MG63 (cell line): ENCODE results near the gene GNAI3. TPM values are rescaled to one million over a fixed set of nuclear protein-coding genes. Genes with fewer than 3 reads are reported as not detected.

ENCODE experiments used
- DNase-seq: peaks from one replicate; pipeline ENCODE4 v3.0.0-alpha.2; 2020
- H3K27me3 ChIP-seq: fragments of 250-450 bp; sonication (Bioruptor Pico); 2 replicates; pipeline ENCODE4 v1.5.1; 2020; ENCODE audit warnings: mild to moderate bottlenecking, moderate library complexity
- H3K36me3 ChIP-seq: fragments of 250-450 bp; sonication (Bioruptor Pico); 2 replicates; pipeline ENCODE4 v1.5.1; 2020; ENCODE audit warnings: mild to moderate bottlenecking, moderate library complexity
- H3K4me3 ChIP-seq: fragments of 250-450 bp; sonication (Bioruptor Pico); 2 replicates; pipeline ENCODE4 v1.5.1; 2020; ENCODE audit warnings: mild to moderate bottlenecking, moderate library complexity
- H3K9me3 ChIP-seq: fragments of 250-450 bp; sonication (Bioruptor Pico); 2 replicates; pipeline ENCODE4 v1.5.1; 2020; ENCODE audit warnings: mild to moderate bottlenecking, moderate library complexity
- total RNA-seq: library from RNA; depleted of rRNA; stranded (reverse); fragments of >200 nt; shearing (Covaris generic); gene quantifications from 2 replicates; pipeline ENCODE4 v1.2.3, GENCODE V29; 2014; ENCODE audit warnings: low replicate concordance

Gene GNAI3
- total RNA-seq, 1 experiment from 2014 or later, result 17.0 TPM

DNA sequence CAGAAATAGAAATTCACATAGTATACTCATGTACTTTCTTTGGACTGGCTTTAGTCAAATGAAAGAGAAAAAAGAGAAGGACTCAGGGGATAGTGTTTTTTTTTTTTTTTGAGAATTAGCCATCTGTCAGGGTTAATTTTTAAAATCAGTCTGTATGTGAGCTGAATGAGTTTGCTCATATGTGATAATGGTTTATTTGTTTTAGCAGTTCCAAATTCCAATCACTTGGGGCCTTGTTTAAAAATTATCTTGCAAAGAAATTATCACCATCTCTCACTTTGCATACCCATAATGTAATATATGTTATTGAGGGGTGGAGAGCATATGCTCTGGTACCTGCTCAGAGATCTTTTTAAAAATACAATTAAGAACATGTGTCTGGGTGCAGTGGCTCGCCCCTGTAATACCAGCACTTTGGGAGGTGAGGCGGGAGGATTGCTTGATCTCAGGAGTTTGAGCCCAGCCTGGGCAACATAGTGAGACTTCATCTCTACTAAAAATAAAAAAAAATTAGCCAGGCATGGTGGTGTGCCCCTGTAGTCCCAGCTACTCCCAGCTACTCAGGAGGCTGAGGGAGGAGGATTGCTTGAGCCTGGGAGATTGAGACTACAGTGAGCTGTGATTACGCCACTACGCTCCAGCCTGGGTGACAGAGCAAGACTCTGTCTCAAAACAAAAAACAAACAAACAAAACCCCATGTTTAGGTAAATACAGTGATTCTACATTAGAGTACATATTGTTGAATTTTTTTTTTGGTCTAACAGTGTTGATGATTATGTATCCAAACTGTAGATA lies 19.7 kb downstream of the GNAI3 start:
- H3K9me3 ChIP-seq, result no peaks in the 10 kb centered on the region
- H3K27me3 ChIP-seq, result no peaks in the 10 kb centered on the region
- H3K36me3 ChIP-seq, result peaks cover 3% of the 10 kb centered on the region
- H3K4me3 ChIP-seq, result no peak overlapping the region
- DNase-seq, result no peak

DNA sequence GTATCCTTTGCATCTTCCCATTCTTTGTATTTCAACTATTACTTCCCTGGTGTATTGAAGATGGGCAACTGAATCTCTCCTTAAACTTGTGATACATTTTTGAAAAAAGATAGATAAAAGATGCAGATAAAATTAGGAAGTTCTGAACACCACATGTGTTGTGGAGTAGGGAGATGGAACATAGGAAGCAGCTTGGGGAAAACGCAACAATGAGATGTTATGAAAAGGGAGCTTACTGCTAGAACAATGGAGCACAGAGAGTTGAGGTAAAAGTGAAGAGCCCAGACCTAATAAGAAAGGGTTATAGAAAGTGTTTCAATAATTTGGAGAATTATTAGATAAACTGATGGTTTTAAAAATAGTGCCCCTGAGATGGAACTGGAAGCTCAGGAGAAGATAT lies 20.9 kb downstream of the GNAI3 start:
- Histone ChIP-seq H3K4me3 (no peak overlapping the region), H3K36me3 (peaks cover 11% of the 10 kb centered on the region), H3K27me3 (no peaks in the 10 kb centered on the region), H3K9me3 (no peaks in the 10 kb centered on the region)
- DNase-seq, result no peak

DNA sequence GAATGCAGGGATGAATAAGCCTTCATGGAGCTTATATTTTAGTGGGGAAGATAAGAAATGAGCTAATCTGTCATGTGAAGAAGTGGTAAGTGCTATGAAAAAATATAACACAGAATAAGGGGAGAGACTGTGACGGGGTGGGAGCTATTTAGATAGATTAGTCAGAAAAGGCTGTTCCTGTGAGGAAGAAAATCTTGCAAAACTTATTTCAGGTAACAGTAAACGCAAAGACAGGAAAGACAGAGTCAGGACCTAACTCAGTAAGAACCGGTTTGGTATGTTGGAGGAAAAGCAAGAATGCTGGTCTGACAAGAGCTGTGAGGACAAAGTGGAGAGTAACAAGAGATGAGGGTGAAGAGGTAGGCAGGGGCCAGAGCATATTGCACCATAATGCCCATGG lies 22.0 kb downstream of the GNAI3 start:
- Histone ChIP-seq H3K36me3 (peaks cover 20% of the 10 kb centered on the region), H3K9me3 (no peaks in the 10 kb centered on the region), H3K4me3 (no peak overlapping the region), H3K27me3 (no peaks in the 10 kb centered on the region)
- no peak for DNase-seq

DNA sequence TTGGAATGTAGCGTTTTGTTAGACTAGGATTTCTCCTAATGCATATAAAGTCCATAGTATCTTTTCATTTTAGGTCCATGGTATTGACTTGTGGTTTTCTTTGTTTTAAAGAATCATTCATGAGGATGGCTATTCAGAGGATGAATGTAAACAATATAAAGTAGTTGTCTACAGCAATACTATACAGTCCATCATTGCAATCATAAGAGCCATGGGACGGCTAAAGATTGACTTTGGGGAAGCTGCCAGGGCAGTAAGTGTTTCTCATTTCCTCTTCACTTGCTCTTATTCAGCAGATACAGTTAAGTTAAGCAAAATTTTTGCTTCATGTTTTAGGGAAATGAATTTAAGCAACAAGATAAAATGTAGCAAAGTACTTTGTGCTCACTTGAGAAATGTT lies 25.4 kb downstream of the GNAI3 start:
- no peak overlapping the region for H3K4me3 ChIP-seq
- no peak for DNase-seq
- H3K27me3 ChIP-seq, result no peaks in the 10 kb centered on the region
- H3K36me3 ChIP-seq, result peaks cover 34% of the 10 kb centered on the region
- H3K9me3 ChIP-seq, result no peaks in the 10 kb centered on the region

DNA sequence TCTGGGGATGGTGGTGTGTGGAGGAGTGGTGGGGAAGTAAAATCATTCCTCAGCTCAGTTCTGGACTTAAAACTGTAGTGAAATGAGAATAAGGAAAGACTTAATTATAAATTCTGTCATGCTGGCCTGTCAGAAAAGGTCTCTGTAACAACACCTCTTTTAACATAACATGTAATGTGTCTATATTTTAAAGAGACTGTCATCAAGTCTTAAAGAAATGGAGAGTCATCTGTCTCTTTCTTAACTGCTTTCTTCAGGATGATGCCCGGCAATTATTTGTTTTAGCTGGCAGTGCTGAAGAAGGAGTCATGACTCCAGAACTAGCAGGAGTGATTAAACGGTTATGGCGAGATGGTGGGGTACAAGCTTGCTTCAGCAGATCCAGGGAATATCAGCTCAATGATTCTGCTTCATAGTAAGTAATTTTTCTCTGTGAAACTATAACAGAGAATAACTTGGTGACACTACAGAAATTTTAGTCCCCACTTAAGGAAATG lies 30.6 kb downstream of the GNAI3 start:
- DNase-seq, result peak; percentile 82
- H3K27me3 ChIP-seq, result no peaks in the 10 kb centered on the region
- H3K36me3 ChIP-seq, result peaks cover 62% of the 10 kb centered on the region
- no peaks in the 10 kb centered on the region for H3K9me3 ChIP-seq
- no peak overlapping the region for H3K4me3 ChIP-seq

DNA sequence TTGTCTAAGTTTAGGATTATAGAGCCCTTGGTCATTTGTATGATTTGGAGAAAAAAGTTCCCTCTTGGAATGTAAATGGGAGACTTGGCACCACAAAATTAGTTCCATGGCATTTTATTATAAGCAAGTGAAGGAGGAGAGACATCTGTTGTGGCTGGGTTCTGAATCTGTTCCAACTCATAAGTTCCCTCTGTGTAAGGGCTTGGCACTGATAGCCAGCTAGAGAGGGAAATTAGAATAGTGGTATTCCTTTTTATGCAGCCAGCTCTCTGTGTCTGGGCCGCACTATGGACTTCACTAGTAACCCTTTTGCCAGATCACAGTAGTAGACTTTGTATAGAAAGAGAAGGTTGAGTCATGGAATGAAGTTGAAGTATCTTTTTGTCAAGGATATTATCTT lies 31.1 kb downstream of the GNAI3 start:
- Histone ChIP-seq H3K27me3 (no peaks in the 10 kb centered on the region), H3K4me3 (no peak overlapping the region), H3K9me3 (no peaks in the 10 kb centered on the region), H3K36me3 (peaks cover 64% of the 10 kb centered on the region)
- peak; percentile 83 for DNase-seq

DNA sequence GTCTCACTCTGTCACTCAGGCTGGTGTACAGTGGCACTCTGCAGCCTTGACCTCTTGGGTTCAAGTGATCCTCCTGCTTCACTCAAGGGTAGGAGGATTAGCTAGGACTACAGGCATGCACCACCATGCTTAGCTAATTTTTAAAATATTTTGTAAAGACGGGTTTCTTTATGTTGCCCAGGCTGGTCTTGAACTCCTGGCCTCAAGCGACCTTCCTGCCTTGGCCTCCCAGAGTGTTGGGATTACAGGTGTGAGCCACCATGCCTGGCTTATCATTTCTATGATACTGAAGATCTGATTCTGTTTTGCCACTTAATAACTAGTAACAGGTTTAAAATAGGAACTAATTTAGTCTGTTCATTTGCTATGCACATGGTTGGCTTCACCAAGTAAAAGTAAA lies 33.6 kb downstream of the GNAI3 start:
- Histone ChIP-seq H3K4me3 (no peak overlapping the region), H3K36me3 (peaks cover 73% of the 10 kb centered on the region), H3K27me3 (no peaks in the 10 kb centered on the region), H3K9me3 (no peaks in the 10 kb centered on the region)
- DNase-seq, result no peak

DNA sequence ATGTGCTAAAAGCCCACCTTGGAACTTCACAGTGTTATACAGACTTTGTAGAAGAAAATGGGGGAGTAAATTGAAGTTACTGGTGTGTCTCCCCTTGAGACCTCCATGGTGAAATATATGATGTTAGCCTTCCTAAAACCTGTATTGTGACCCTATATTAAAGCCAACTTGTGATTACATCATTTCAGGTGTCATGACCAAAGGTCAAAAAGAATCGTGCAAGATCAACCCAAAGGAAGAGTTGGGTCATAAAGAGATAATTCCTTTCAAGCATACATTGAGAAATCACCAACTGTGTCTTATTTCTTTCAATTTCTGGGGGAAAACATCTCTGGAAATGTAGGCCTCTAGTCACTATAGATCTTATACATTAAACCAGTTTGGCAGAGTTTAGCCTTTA lies 36.4 kb downstream of the GNAI3 start:
- Histone ChIP-seq H3K4me3 (no peak overlapping the region), H3K36me3 (peaks cover 91% of the 10 kb centered on the region), H3K9me3 (no peaks in the 10 kb centered on the region), H3K27me3 (no peaks in the 10 kb centered on the region)
- no peak for DNase-seq

DNA sequence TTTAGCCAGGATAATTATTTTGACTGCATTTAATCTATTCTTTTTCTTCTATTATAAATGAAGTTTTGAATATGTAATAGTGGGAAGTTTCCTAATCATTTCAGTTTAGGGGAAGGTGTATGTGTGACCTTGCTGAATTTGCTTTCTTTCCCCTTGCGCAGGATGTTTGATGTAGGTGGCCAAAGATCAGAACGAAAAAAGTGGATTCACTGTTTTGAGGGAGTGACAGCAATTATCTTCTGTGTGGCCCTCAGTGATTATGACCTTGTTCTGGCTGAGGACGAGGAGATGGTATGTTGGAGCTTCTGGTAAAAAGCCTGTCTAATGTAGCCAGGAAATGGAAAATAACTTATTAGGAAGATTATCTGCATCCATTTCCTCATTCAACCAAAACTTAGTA lies 37.6 kb downstream of the GNAI3 start:
- Histone ChIP-seq H3K9me3 (no peaks in the 10 kb centered on the region), H3K36me3 (peaks cover 89% of the 10 kb centered on the region), H3K27me3 (no peaks in the 10 kb centered on the region), H3K4me3 (no peak overlapping the region)
- no peak for DNase-seq

DNA sequence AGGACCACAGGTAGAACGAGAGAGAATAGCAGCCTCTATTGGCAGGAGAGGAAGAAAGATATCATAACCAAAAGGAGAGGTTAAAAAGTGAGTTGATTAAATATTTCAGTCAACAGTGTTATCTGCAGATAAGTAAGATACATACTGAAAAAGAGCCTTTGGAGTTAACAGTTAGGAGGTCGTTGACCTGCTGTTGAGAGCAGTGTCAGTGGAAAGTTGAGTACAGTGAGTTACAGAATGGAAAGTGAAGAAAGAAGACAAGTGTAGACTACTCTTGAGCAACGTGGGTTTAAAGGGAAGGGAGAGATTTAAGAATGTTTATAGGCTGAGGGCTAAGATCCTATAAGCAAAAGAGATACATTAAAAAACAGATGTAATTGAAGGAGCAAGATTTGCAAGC lies 40.8 kb downstream of the GNAI3 start:
- Histone ChIP-seq H3K36me3 (peaks cover 96% of the 10 kb centered on the region), H3K27me3 (no peaks in the 10 kb centered on the region), H3K9me3 (no peaks in the 10 kb centered on the region), H3K4me3 (no peak overlapping the region)
- DNase-seq, result no peak

DNA sequence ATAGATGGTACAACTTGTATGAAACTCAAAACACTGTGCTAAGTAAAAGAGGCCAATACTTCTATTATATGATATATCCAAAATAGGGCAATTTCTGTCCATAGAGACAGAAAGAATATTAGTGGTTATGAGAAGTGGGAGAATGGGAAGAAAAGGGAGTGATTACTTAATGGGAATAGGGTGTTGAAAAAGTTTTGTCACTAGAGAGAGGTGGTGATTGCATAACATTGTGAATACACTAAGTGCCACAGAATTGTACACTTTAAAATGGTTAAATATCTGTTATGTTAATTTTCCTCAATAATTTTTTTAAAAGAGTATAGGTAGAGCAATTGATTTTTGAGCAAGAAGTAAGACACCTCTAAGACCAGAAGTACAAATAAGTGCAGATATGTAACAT lies 41.3 kb downstream of the GNAI3 start:
- Histone ChIP-seq H3K9me3 (no peaks in the 10 kb centered on the region), H3K27me3 (no peaks in the 10 kb centered on the region), H3K4me3 (no peak overlapping the region), H3K36me3 (peaks cover 93% of the 10 kb centered on the region)
- DNase-seq, result no peak

DNA sequence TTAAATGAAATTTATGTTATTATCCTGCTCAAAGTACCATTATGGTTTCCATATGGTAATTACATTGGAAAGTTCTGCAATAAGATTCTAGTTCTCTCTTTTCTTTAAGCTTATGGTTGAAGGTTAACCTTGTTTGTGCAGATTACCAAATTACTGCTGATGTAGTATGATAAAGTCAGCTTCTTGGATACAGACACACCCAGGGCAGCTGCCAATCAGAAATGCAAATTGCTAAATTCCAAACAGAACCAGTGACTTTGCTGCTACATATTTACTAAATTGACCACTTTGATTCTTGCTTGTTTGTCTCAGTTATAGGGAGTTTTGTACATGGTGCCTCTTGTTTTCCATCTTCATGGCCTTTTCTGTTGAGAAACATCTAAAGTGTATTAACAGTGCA lies 44.5 kb downstream of the GNAI3 start:
- no peak for DNase-seq
- no peaks in the 10 kb centered on the region for H3K9me3 ChIP-seq
- H3K4me3 ChIP-seq, result no peak overlapping the region
- no peaks in the 10 kb centered on the region for H3K27me3 ChIP-seq
- H3K36me3 ChIP-seq, result peaks cover 94% of the 10 kb centered on the region

DNA sequence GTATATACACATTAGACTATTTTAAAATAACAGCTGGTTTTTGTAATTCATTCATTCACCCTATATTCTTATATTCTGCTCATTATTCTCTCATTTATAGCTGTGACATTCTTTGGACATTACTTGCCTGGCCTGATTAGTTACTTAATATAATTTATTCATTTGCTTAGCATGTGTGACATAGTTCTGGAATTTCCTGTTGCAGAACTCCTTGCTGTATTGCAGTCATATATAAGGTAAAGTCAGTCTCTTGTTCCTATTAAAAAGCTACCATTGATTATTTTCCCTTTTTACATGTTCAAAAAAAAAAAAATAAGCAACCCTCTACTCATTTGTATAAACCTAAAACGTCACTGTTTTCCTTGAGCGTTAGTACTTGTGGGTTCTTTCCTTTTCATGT lies 47.1 kb downstream of the GNAI3 start:
- no peak for DNase-seq
- H3K4me3 ChIP-seq, result no peak overlapping the region
- H3K9me3 ChIP-seq, result no peaks in the 10 kb centered on the region
- H3K27me3 ChIP-seq, result no peaks in the 10 kb centered on the region
- peaks cover 86% of the 10 kb centered on the region for H3K36me3 ChIP-seq

DNA sequence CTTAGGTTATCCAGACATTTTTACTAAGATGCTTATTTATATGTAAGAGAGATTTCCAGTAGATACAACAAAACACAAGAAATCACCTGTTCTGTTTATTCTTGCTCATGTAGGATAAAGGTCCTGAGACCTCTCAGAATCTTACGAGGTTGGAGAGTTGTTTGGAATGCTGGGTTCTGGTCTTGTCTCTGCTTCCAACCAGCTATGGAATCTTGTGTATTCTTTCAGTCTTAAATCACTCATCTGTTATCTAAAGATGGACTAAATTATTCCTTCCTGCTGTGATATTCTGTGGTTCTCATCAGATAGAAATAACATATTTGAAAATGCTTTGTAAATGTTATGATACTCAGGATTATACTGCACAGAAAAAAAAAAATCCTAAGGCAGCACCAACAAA lies 49.7 kb downstream of the GNAI3 start:
- no peak for DNase-seq
- H3K4me3 ChIP-seq, result no peak overlapping the region
- peaks cover 71% of the 10 kb centered on the region for H3K36me3 ChIP-seq
- no peaks in the 10 kb centered on the region for H3K27me3 ChIP-seq
- no peaks in the 10 kb centered on the region for H3K9me3 ChIP-seq

DNA sequence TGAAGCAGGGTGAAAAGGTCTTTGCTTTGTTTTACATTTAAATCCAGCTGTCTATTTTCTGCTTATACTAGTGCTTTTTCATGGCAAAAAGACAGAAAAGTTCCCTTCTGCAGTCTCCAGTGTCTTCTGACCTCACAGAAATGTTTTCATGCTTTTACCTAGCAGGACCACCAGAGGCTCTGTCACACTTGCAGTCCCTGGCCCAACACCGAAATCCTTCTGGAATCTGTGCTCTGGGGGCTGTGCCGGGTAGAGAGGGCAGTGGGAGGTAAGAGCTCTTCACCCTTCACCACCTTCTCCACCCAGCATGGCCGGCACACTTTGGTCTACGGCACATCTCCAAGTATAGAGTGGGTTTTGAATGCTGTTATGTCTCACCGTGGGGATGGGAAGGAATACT lies 50.2 kb downstream of the GNAI3 start:
- Histone ChIP-seq H3K4me3 (no peak overlapping the region), H3K36me3 (peaks cover 71% of the 10 kb centered on the region), H3K9me3 (no peaks in the 10 kb centered on the region), H3K27me3 (no peaks in the 10 kb centered on the region)
- no peak for DNase-seq

DNA sequence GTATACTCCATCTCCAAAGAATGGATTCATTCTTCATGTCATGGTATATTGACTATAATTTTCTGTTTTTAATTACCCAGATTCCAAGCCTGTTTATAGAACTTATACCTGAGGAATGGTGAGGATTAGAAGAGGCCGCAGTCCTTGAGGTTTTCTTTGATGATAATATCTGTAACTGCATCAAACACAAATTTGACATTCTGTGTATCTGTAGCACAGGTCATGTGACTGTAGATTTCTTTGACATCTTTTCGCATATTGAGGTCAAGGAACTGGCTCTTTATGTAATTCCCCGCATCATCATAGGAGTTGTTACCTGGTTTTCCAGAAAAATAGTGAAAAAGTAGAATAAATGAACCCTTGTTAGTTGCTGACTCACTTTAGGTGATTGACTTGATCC lies 54.8 kb downstream of the GNAI3 start:
- H3K27me3 ChIP-seq, result no peaks in the 10 kb centered on the region
- DNase-seq, result no peak
- peaks cover 55% of the 10 kb centered on the region for H3K36me3 ChIP-seq
- H3K4me3 ChIP-seq, result no peak overlapping the region
- no peaks in the 10 kb centered on the region for H3K9me3 ChIP-seq

DNA sequence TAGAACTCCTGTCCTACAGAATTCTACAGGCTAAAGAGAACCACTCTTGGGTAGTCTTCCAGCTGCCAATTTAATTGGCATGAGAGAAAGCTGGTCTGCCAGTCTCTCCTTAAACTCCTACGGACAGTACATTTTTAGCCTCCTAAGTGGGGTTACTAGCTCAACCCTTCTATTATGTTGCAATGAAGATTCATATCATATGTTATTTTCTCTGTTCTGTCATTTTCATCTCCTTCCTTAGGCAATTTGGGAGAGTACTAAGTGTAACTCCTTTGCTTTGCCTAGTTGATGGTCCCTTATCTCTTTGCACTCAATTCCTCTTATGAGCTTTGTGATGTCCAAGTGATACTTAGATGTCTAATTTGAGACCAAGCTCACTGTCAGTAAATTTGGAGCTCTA lies 57.0 kb downstream of the GNAI3 start:
- Histone ChIP-seq H3K27me3 (no peaks in the 10 kb centered on the region), H3K36me3 (peaks cover 44% of the 10 kb centered on the region), H3K4me3 (no peak overlapping the region), H3K9me3 (no peaks in the 10 kb centered on the region)
- no peak for DNase-seq

DNA sequence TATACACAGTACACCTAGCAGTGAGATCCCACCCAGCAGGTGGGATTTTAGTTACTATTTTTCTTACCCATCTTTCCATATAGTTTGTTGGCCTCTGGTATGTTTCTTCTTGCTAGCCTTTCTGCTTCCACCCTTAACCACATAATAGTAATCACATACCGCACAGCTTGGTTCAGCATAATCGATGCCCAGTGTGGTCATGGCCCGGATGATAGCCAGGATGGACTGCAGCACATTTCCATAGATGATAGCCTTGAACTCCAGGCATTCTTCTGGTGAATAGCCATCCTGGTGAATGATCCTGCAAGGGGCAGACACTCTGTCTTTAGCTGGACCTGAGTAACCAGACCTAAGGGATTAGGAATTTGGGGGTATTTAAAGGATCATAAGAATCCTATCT lies 61.5 kb downstream of the GNAI3 start:
- peaks cover 14% of the 10 kb centered on the region for H3K36me3 ChIP-seq
- H3K9me3 ChIP-seq, result no peaks in the 10 kb centered on the region
- H3K4me3 ChIP-seq, result no peak overlapping the region
- DNase-seq, result no peak
- no peaks in the 10 kb centered on the region for H3K27me3 ChIP-seq
